BJ (cell line): ENCODE measurements around the gene TRAIP. TPM values are rescaled to one million over a fixed set of nuclear protein-coding genes. Genes with fewer than 3 reads are reported as not detected.
A peak's percentile ranks its signal among the peaks of the same experiment; 100 is the strongest.

ENCODE experiments used
- CTCF ChIA-PET: fragments of 350-600 bp; formaldehyde crosslinking; extraction: SDS; loops from one replicate; lab custom pipeline; 2021; ENCODE audit warnings: antibody characterized with exemption, inconsistent platforms; lab: Yijun Ruan, JAX
- POLR2A ChIA-PET: fragments of 300-600 bp; sonication (Branson Sonifier 250); formaldehyde crosslinking; extraction: SDS; loops from one replicate; lab custom pipeline; 2021; ENCODE audit warnings: antibody characterized with exemption; lab: Charles Lee
- DNase-seq: peaks from one replicate; pipeline ENCODE4 v3.0.0-alpha.2; 2011; ENCODE audit warnings: low read depth
- H3K27me3 ChIP-seq: 2 replicates; pipeline ENCODE4 v1.6.0; 2011; ENCODE audit warnings: low read length; ENCODE audit not compliant: control insufficient read depth, insufficient read depth
- H3K36me3 ChIP-seq: 2 replicates; pipeline ENCODE4 v1.5.1; 2011; ENCODE audit warnings: low read length; ENCODE audit not compliant: control insufficient read depth, insufficient read depth
- H3K4me3 ChIP-seq: 2 replicates; pipeline ENCODE4 v1.5.1; 2011; ENCODE audit warnings: low read depth, mild to moderate bottlenecking, control low read depth, low read length
- polyA plus RNA-seq: library from polyadenylated mRNA; depleted of rRNA; stranded (reverse); fragments of >200 nt; gene quantifications from 2 replicates; pipeline ENCODE4 v1.2.3, GENCODE V29; 2011
- TF ChIP-seq, protein P1 (sequence below): IDR thresholded peaks from 2 replicates; pipeline ENCODE4 v1.5.1; 2011; ENCODE audit warnings: low read depth, mild to moderate bottlenecking, control low read depth, inconsistent platforms, low read length, moderate library complexity; ENCODE audit not compliant: insufficient read depth

The TRAIP gene
- polyA plus RNA-seq, 1 experiment = 5.8 TPM

DNA sequence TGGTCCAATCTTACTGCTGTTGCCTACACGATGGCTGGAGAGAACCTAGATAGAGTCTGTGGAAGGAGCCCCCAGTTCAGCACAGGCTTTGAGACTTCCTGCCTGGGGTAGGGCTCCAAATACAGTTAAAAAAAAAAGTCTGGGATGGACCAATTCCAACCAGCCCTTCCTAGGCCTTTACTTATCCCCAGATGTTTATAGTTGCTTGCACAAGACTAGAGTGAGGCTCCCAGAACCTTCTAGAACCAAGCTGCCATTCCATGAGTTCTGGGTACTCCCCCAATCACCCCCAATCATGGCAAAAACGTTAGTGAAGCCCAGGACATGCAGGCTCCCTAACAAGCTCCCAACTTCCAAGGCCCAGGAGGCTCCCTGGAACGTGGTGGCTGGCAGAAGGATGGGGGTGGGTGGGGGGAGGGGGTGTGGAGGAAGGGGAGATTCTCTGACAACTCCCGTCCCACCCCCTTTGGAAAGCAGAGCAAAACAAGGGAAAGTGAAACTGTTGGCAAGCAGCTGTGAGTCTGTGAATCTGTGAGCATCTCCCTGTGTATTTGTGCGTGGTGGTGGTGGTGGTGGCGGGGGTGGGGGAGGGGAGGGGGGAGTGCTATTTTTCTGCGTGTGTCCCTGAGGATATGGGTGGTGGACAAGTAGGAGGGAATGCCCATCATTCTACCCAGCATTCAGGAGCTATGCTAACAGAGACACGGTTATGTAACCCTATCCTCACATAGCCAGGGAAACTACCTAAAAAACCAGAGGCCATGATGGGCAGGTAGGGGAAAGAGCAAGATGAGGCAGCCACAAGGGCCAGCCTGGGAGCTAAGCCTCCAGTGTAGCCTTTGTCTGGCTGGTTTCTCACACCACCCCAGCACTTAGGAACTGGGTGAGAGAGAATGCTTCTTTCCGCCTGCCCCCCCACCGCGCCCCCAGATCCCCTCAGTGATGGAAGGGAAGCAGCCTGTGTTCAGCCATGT lies 45.3 kb upstream of the TRAIP start:
- H3K27me3 ChIP-seq = no peaks in the 10 kb centered on the region
- no peak overlapping the region for H3K4me3 ChIP-seq
- ChIA-PET CTCF (interaction anchor here (0.8 to 1.5 kb wide), 5 partner anchors 25 to 98 kb away, joined by 3 to 8 read pairs (median 4); partner anchors contain the start of gene INKA1), POLR2A (no interaction called here)
- DNase-seq = no peak
- H3K36me3 ChIP-seq = no peaks in the 10 kb centered on the region
- TF ChIP-seq, protein P1, sequence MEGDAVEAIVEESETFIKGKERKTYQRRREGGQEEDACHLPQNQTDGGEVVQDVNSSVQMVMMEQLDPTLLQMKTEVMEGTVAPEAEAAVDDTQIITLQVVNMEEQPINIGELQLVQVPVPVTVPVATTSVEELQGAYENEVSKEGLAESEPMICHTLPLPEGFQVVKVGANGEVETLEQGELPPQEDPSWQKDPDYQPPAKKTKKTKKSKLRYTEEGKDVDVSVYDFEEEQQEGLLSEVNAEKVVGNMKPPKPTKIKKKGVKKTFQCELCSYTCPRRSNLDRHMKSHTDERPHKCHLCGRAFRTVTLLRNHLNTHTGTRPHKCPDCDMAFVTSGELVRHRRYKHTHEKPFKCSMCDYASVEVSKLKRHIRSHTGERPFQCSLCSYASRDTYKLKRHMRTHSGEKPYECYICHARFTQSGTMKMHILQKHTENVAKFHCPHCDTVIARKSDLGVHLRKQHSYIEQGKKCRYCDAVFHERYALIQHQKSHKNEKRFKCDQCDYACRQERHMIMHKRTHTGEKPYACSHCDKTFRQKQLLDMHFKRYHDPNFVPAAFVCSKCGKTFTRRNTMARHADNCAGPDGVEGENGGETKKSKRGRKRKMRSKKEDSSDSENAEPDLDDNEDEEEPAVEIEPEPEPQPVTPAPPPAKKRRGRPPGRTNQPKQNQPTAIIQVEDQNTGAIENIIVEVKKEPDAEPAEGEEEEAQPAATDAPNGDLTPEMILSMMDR = no peak

- no peak overlapping the region for H3K4me3 ChIP-seq
- no peaks in the 10 kb centered on the region for H3K27me3 ChIP-seq
- H3K36me3 ChIP-seq = no peaks in the 10 kb centered on the region
- TF ChIP-seq, protein P1 = no peak
- ChIA-PET POLR2A (no interaction called here), CTCF (interaction anchor here (1.3 to 1.5 kb wide), 3 partner anchors 24 to 61 kb away, joined by 3 to 4 read pairs (median 3); no protein-coding TSS in a partner anchor)
- no peak for DNase-seq
Observed at GRCh38 chr3:49900491-49901153, 44.3 kb upstream of the TRAIP start.

- DNase-seq = no peak
- Histone ChIP-seq H3K27me3 (no peaks in the 10 kb centered on the region), H3K4me3 (no peak overlapping the region), H3K36me3 (no peaks in the 10 kb centered on the region)
- TF ChIP-seq, protein P1 = 0 out of 2 replicates have a peak, but pooled peaks have one; percentile 1
- POLR2A ChIA-PET = interaction anchor here (0.6 kb wide), 1 partner anchor 136 kb away, joined by 3 read pairs; no protein-coding TSS in a partner anchor
- CTCF ChIA-PET = interaction anchor here (0.6 to 1.5 kb wide), 3 partner anchors 24 to 96 kb away, joined by 3 to 4 read pairs (median 3); partner anchors contain the start of gene INKA1
Observed at GRCh38 chr3:49899815-49900214, 43.5 kb upstream of the TRAIP start.

GRCh38 chr3:49898991-49899390 lies 42.6 kb upstream of the TRAIP start:
- TF ChIP-seq, protein P1 = no peak
- no peaks in the 10 kb centered on the region for H3K36me3 ChIP-seq

GRCh38 chr3:49896345-49896744 lies 40.0 kb upstream of the TRAIP start:
- H3K36me3 ChIP-seq = no peaks in the 10 kb centered on the region
- CTCF ChIA-PET = no interaction called here
- no peaks in the 10 kb centered on the region for H3K27me3 ChIP-seq
- TF ChIP-seq, protein P1 = no peak
- POLR2A ChIA-PET = no interaction called here
- no peak for DNase-seq
- no peak overlapping the region for H3K4me3 ChIP-seq

More at GRCh38 chr3:49898991-49899390, 42.6 kb upstream of the TRAIP start:
- Histone ChIP-seq H3K4me3 (no peak overlapping the region), H3K27me3 (no peaks in the 10 kb centered on the region)
- CTCF ChIA-PET = interaction anchor here (1.7 kb wide), 1 partner anchor 16 kb away, joined by 3 read pairs; no protein-coding TSS in a partner anchor
- POLR2A ChIA-PET = no interaction called here
- no peak for DNase-seq
